Activated naive CD4-positive, alpha-beta T cell treated with anti-CD3 and anti-CD28 coated beads, Interleukin-2, amount 10 ng/mL, durations not matched to agents 7 days and 5 days (primary cell): ENCODE data around the gene PCDHGA9.
"Not testable (repeated sequence)": the region's sequence is repeated elsewhere in the genome, so short reads cannot be mapped to it uniquely, and the experiment has no call there.

Experiments
- CTCF ChIA-PET: fragments of 350-600 bp; sonication (Branson Sonifier 250); formaldehyde crosslinking; loops from one replicate; lab custom pipeline; 2021; ENCODE audit warnings: antibody characterized with exemption; lab: Charles Lee
- DNase-seq: peaks from one replicate; pipeline ENCODE4 v3.0.0-alpha.2; 2020
- H3K27ac Mint-ChIP-seq: one replicate; pipeline ENCODE4 v1.8.0; 2021; ENCODE audit warnings: mild to moderate bottlenecking, moderate library complexity, mixed read lengths
- H3K27me3 Mint-ChIP-seq: one replicate; pipeline ENCODE4 v1.8.0; 2021; ENCODE audit warnings: mild to moderate bottlenecking, mixed read lengths
- H3K36me3 Mint-ChIP-seq: one replicate; pipeline ENCODE4 v1.8.0; 2021; ENCODE audit warnings: mixed read lengths
- H3K4me1 Mint-ChIP-seq: one replicate; pipeline ENCODE4 v1.8.0; 2021; ENCODE audit warnings: mixed read lengths
- H3K4me3 Mint-ChIP-seq: one replicate; pipeline ENCODE4 v1.8.0; 2021; ENCODE audit warnings: mild to moderate bottlenecking, moderate library complexity, mixed read lengths
- H3K9me3 Mint-ChIP-seq: one replicate; pipeline ENCODE4 v1.8.0; 2021; ENCODE audit warnings: mixed read lengths

PCDHGA9 gene

DNA sequence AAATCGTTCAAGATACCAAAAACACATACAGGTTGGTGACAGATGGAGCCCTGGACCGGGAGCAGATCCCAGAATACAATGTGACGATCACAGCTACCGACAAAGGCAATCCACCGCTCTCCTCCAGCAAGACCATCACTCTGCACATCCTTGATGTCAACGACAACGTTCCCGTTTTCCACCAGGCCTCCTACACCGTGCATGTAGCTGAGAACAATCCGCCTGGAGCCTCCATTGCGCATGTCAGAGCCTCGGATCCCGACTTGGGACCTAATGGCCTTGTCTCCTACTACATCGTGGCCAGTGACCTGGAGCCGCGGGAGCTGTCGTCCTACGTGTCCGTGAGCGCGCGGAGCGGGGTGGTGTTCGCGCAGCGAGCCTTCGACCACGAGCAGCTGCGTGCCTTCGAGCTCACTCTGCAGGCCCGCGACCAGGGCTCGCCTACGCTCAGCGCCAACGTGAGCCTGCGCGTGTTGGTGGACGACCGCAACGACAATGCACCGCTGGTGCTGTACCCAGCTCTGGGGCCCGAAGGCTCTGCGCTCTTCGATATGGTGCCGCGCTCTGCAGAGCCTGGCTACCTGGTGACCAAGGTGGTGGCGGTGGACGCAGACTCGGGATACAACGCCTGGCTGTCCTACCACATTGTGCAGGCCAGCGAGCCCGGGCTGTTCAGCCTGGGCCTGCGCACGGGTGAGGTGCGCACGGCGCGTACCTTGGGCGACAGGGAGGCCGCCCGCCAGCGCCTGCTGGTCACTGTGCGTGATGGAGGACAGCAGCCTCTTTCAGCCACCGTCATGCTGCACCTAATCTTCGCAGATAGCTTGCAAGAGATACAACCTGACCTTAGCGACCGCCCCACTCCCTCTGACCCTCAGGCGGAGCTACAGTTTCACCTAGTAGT lies 30.8 kb upstream of the PCDHGA9 start:
- Mint-ChIP-seq H3K27ac (no peak overlapping the region), H3K4me3 (no peak overlapping the region), H3K27me3 (peaks cover 70% of the 10 kb centered on the region), H3K9me3 (peaks cover 27% of the 10 kb centered on the region), H3K36me3 (peaks cover 4% of the 10 kb centered on the region), H3K4me1 (peaks cover 4% of the 10 kb centered on the region)
- CTCF ChIA-PET = interaction anchor here (1.3 to 1.6 kb wide), 2 partner anchors 52 to 58 kb away, joined by 3 read pairs; partner anchors contain the start of genes PCDHGA12 and TAF7
- no peak for DNase-seq

DNA sequence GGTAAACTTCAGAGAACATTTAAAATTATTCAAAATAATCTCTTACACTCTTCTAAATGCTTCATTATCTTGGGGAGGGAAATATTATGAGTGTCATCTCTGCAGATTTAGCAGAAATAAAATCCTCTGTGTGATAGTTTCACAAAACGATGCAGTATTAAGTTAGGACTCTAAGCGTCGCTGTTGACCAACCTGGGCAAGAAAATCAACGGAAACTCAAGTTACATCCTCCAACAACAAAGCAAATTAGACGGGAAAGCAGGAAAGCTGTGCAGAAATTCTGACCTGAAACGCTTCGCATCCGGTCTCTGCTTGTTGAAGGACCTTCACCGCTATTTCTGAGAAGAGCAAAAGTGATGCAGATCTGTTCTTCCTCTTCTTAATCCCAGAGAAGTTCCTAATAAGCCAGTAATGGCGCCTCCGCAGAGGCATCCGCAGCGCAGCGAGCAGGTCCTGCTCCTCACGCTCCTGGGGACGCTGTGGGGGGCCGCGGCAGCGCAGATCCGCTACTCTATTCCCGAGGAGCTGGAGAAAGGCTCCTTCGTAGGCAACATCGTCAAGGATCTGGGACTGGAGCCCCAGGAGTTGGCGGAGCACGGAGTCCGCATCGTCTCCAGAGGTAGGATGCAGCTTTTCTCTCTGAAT lies 28.8 kb upstream of the PCDHGA9 start, which contains the start of gene PCDHGA6:
PCDHGA6 (plus strand) TSS at position 219 of the 645 bp plus-strand sequence; CDS start at position 412, 193 bp downstream.
- peak within 1 kb of the TSS; percentile 12 for H3K4me3 Mint-ChIP-seq
- H3K4me1 Mint-ChIP-seq = peaks cover 4% of the 10 kb centered on the region
- no peak within 1 kb of the TSS for H3K27ac Mint-ChIP-seq
- CTCF ChIA-PET = interaction anchor here (1.0 to 1.7 kb wide), 6 partner anchors 17 to 140 kb away, joined by 3 to 6 read pairs (median 4); partner anchors contain the start of gene PCDHGA10
- H3K36me3 Mint-ChIP-seq = peaks cover 4% of the 10 kb centered on the region
- peaks cover 29% of the 10 kb centered on the region for H3K9me3 Mint-ChIP-seq
- peaks cover 67% of the 10 kb centered on the region for H3K27me3 Mint-ChIP-seq
- no peak for DNase-seq

GRCh38 chr5:141374627-141375026 lies 28.0 kb upstream of the PCDHGA9 start:
- Mint-ChIP-seq H3K27ac (no peak overlapping the region), H3K36me3 (peaks cover 4% of the 10 kb centered on the region), H3K4me1 (peaks cover 4% of the 10 kb centered on the region), H3K27me3 (peaks cover 61% of the 10 kb centered on the region), H3K4me3 (no peak overlapping the region), H3K9me3 (peaks cover 29% of the 10 kb centered on the region)
- CTCF ChIA-PET = interaction anchor here (1.0 to 1.6 kb wide), 4 partner anchors 22 to 139 kb away, joined by 3 to 6 read pairs (median 4); partner anchors contain the start of gene PCDHGA10
- DNase-seq = no peak

GRCh38 chr5:141375444-141376155 lies 27.0 kb upstream of the PCDHGA9 start:
- DNase-seq, H3K36me3 Mint-ChIP-seq, H3K27ac Mint-ChIP-seq, H3K4me3 Mint-ChIP-seq, H3K4me1 Mint-ChIP-seq, CTCF ChIA-PET: not testable (repeated sequence)
- Mint-ChIP-seq H3K27me3 (peaks cover 56% of the 10 kb centered on the region), H3K9me3 (peaks cover 29% of the 10 kb centered on the region)

DNA sequence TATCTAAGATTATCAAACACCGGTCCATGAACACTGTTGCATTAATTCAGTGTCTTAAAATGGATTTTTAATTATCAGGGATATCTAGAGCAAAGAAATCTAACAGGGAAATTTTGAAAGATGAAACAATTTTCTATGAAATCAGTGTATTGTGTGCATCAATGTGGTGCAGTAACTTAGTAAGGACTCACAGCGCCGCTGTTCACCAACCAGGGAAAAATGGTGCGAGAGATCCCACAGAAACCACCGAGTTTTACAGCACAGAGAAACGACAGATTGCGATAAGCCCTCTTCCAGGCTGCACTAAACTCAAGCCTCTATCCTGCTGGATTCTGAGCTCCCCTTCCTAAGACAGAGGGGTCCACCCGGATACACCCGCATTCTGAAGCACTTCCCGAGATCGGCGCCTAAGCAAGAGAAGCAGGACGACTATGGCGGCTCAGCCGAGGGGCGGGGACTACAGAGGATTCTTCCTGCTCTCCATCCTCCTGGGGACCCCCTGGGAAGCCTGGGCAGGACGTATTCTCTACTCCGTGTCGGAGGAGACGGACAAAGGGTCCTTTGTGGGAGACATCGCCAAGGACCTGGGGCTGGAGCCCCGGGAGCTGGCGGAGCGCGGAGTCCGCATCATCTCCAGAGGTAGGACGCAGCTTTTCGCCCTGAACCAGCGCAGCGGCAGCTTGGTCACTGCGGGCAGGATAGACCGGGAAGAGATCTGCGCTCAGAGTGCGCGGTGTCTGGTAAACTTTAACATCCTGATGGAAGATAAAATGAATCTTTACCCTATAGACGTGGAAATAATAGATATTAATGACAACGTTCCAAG lies 19.9 kb upstream of the PCDHGA9 start, which contains the start of gene PCDHGA7:
PCDHGA7 (plus strand) TSS at position 274 of the 826 bp plus-strand sequence; CDS start at position 432, 158 bp downstream.
- Mint-ChIP-seq H3K36me3 (no peaks in the 10 kb centered on the region), H3K9me3 (peaks cover 14% of the 10 kb centered on the region), H3K4me1 (no peaks in the 10 kb centered on the region), H3K4me3 (peak within 1 kb of the TSS; percentile 54), H3K27me3 (peaks cover 43% of the 10 kb centered on the region), H3K27ac (no peak within 1 kb of the TSS)
- CTCF ChIA-PET = interaction anchor here (1.1 kb wide), 1 partner anchor 38 kb away, joined by 3 read pairs; the partner anchor contains the start of gene PCDHGA11
- DNase-seq = no peak

DNA sequence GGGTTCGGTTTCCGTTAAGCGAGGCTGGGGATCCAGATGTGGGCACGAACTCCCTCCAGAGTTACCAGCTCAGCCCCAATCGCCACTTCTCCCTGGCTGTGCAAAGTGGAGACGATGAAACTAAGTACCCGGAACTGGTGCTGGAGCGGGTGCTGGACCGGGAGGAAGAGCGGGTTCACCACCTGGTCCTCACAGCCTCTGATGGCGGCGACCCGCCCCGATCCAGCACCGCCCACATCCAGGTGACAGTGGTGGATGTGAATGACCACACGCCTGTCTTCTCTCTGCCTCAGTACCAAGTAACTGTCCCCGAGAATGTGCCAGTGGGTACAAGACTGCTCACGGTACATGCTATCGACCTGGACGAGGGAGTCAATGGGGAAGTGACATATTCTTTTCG lies 19.2 kb upstream of the PCDHGA9 start:
- Mint-ChIP-seq H3K4me1 (no peaks in the 10 kb centered on the region), H3K4me3 (no peak overlapping the region), H3K9me3 (peaks cover 14% of the 10 kb centered on the region), H3K36me3 (peaks cover under 1% of the 10 kb centered on the region), H3K27ac (no peak overlapping the region), H3K27me3 (peaks cover 46% of the 10 kb centered on the region)
- no peak for DNase-seq
- CTCF ChIA-PET = interaction anchor here (1.1 kb wide), 1 partner anchor 37 kb away, joined by 3 read pairs; the partner anchor contains the start of gene PCDHGA11

DNA sequence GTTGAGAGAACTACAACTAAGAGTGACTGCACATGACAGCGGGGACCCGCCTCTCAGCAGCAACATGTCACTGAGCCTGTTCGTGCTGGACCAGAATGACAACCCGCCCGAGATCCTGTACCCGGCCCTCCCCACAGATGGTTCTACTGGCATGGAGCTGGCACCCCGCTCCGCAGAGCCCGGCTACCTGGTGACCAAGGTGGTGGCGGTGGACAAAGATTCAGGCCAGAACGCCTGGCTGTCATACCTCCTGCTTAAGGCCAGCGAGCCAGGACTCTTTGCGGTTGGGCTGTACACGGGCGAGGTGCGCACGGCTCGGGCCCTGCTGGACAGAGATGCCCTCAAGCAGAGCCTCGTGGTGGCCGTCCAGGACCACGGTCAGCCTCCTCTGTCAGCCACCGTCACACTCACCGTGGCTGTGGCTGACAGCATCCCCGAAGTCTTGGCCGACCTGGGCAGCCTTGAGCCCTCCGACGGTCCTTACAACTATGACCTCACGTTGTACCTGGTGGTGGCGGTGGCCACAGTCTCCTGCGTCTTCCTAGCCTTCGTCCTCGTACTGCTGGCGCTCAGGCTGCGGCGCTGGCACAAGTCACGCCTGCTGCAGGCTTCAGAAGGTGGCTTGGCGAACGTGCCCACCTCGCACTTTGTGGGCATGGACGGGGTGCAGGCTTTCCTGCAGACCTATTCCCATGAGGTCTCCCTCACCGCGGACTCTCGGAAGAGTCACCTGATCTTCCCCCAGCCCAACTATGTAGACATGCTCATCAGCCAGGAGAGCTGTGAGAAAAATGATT lies 17.9 kb upstream of the PCDHGA9 start:
- H3K27me3 Mint-ChIP-seq = peaks cover 58% of the 10 kb centered on the region
- H3K4me3 Mint-ChIP-seq = no peak overlapping the region
- no peak overlapping the region for H3K27ac Mint-ChIP-seq
- CTCF ChIA-PET = no interaction called here
- H3K36me3 Mint-ChIP-seq = peaks cover 3% of the 10 kb centered on the region
- H3K4me1 Mint-ChIP-seq = no peaks in the 10 kb centered on the region
- no peak for DNase-seq
- H3K9me3 Mint-ChIP-seq = peaks cover 22% of the 10 kb centered on the region

GRCh38 chr5:141387557-141388311 lies 14.8 kb upstream of the PCDHGA9 start, which contains the start of gene PCDHGB4:
Gene PCDHGB4, plus strand, starts transcription at chr5:141387698. Its CDS starts 187 bp downstream, at chr5:141387885.
- peak within 1 kb of the TSS; percentile 46 for H3K27ac Mint-ChIP-seq
- CTCF ChIA-PET = interaction anchor here (1.1 to 2.0 kb wide), 3 partner anchors 18 to 123 kb away, joined by 3 to 5 read pairs (median 4); partner anchors contain the start of genes PCDHGA12 and PCDHGB3
- H3K9me3 Mint-ChIP-seq = peaks cover 29% of the 10 kb centered on the region
- H3K36me3 Mint-ChIP-seq, H3K4me1 Mint-ChIP-seq: not testable (repeated sequence)
- H3K27me3 Mint-ChIP-seq = peaks cover 49% of the 10 kb centered on the region
- peak; percentile 43 for DNase-seq
- peak within 1 kb of the TSS; percentile 31 for H3K4me3 Mint-ChIP-seq

DNA sequence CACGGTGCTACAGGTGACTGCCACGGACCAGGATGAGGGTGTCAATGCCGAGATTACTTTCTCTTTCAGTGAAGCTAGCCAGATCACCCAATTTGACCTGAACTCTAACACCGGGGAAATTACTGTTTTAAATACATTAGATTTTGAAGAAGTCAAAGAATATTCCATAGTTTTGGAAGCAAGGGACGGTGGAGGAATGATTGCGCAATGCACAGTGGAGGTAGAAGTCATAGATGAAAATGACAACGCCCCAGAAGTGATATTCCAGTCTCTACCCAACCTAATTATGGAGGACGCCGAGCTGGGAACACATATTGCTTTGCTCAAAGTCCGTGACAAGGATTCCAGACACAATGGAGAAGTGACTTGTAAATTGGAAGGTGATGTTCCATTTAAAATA lies 13.9 kb upstream of the PCDHGA9 start:
- peaks cover 30% of the 10 kb centered on the region for H3K9me3 Mint-ChIP-seq
- CTCF ChIA-PET = no interaction called here

DNA sequence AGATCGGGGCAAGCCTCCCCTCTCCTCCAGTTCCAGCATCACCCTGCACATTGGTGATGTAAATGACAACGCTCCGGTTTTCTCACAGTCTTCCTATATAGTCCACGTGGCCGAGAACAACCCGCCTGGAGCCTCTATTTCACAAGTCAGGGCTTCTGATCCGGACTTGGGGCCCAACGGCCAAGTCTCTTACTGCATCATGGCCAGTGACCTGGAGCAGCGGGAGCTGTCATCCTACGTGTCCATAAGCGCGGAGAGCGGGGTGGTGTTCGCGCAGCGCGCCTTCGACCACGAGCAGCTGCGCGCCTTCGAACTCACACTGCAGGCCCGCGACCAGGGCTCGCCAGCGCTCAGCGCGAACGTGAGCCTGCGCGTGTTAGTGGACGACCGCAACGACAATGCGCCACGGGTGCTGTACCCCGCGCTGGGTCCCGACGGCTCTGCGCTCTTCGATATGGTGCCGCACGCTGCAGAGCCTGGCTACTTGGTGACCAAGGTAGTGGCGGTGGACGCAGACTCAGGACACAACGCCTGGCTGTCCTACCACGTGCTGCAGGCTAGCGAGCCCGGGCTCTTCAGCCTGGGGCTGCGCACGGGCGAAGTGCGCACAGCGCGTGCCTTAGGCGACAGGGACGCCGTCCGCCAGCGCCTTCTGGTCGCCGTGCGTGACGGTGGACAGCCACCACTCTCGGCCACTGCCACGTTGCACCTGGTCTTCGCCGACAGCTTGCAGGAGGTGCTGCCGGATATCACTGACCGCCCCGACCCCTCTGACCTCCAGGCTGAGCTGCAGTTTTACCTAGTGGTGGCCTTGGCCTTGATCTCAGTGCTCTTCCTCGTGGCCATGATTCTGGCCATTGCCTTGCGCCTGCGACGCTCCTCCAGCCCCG lies 13.2 kb upstream of the PCDHGA9 start:
- CTCF ChIA-PET = interaction anchor here (1.2 to 2.4 kb wide), 2 partner anchors 23 to 41 kb away, joined by 4 to 8 read pairs; partner anchors contain the start of genes PCDHGA10 and PCDHGA12
- peaks cover 30% of the 10 kb centered on the region for H3K9me3 Mint-ChIP-seq

More for the DNA sequence above, 13.9 kb upstream of the PCDHGA9 start:
- H3K27me3 Mint-ChIP-seq = peaks cover 49% of the 10 kb centered on the region
- DNase-seq = no peak
- H3K4me3 Mint-ChIP-seq = no peak overlapping the region
- peak overlapping the region; percentile 46 for H3K27ac Mint-ChIP-seq
- no peaks in the 10 kb centered on the region for H3K4me1 Mint-ChIP-seq
- H3K36me3 Mint-ChIP-seq = peaks cover 10% of the 10 kb centered on the region

More for the DNA sequence above, 13.2 kb upstream of the PCDHGA9 start:
- Mint-ChIP-seq H3K4me1 (no peaks in the 10 kb centered on the region), H3K36me3 (peaks cover 11% of the 10 kb centered on the region), H3K4me3 (peak overlapping the region; percentile 1), H3K27ac (no peak overlapping the region), H3K27me3 (peaks cover 53% of the 10 kb centered on the region)
- DNase-seq = no peak
